ENCODE results near the gene ATP6V1F.
"Not testable (repeated sequence)": the region's sequence is repeated elsewhere in the genome, so short reads cannot be mapped to it uniquely, and the experiment has no call there.

Gene ATP6V1F

GRCh38 chr7:128902761-128903585, 40.3 kb downstream of the ATP6V1F start:
- DNase-seq (ENCODE audit: low spot score), result no peak

GRCh38 chr7:128903621-128904361, 41.1 kb downstream of the ATP6V1F start:
- DNase-seq (ENCODE audit: low spot score), result no peak

- DNase-seq (ENCODE audit: low spot score), result peak; percentile 72
Observed at GRCh38 chr7:128904381-128905197, 41.9 kb downstream of the ATP6V1F start.

GRCh38 chr7:128906001-128906765, 43.5 kb downstream of the ATP6V1F start:
- DNase-seq (ENCODE audit: low spot score), result no peak

GRCh38 chr7:128906766-128907559, 44.3 kb downstream of the ATP6V1F start:
- DNase-seq (ENCODE audit: low spot score), result no peak

- no peak for DNase-seq (ENCODE audit: low spot score)
Observed at GRCh38 chr7:128908750-128909624, 46.3 kb downstream of the ATP6V1F start.

GRCh38 chr7:128909625-128910568, 47.2 kb downstream of the ATP6V1F start:
- no peak for DNase-seq (ENCODE audit: low spot score)

- no peak for DNase-seq (ENCODE audit: low spot score)
Observed at GRCh38 chr7:128910569-128910945, 47.9 kb downstream of the ATP6V1F start, which contains the start of gene KCP. KCP (minus strand) TSS chr7:128910709; CDS start chr7:128910676, 33 bp downstream.

GRCh38 chr7:128911423-128912031, 48.9 kb downstream of the ATP6V1F start:
- no peak for DNase-seq (ENCODE audit: low spot score)

GRCh38 chr7:128912281-128912680, 49.6 kb downstream of the ATP6V1F start:
- no peak for DNase-seq (ENCODE audit: low spot score)

- DNase-seq (ENCODE audit: low spot score), result not testable (repeated sequence)
Observed at GRCh38 chr7:128912709-128913495, 50.2 kb downstream of the ATP6V1F start.

- no peak for DNase-seq (ENCODE audit: low spot score)
Observed at GRCh38 chr7:128913870-128914565, 51.4 kb downstream of the ATP6V1F start.

- DNase-seq (ENCODE audit: low spot score), result no peak
Observed at GRCh38 chr7:128914566-128915151, 52.0 kb downstream of the ATP6V1F start.

- DNase-seq (ENCODE audit: low spot score), result no peak
Observed at GRCh38 chr7:128915271-128915819, 52.7 kb downstream of the ATP6V1F start.

Data from CD4-positive, alpha-beta T cell treated with Interleukin-2 at 100 ng/mL for 4 hours (primary cell).